GM19455 (cell line): ENCODE data around the gene SUPT5H.
"Not testable (repeated sequence)": the region's sequence is repeated elsewhere in the genome, so short reads cannot be mapped to it uniquely, and the experiment has no call there.

ENCODE experiments used
- ATAC-seq: cut with Tn5 transposase; IDR thresholded peaks from one replicate; pipeline ENCODE4 v1.9.1; 2021; ENCODE audit not compliant: unreplicated experiment

Gene SUPT5H

DNA sequence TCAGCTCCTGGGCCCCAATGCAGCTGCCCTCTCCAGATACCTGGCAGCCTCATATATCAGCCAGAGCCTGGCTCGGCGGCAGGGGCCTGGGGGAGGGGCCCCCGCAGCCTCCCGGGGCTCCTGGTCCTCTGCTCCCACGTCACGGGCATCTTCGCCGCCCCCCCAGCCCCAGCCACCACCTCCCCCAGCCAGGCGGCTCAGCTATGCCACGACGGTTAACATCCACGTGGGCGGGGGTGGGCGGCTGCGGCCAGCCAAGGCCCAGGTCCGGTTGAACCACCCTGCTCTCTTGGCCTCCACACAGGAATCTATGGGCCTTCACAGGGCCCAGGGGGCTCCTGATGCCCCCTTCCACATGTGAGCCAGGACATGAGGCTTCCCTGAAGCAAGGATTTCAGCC, 20.4 kb upstream of the SUPT5H start:
- no peak for ATAC-seq

DNA sequence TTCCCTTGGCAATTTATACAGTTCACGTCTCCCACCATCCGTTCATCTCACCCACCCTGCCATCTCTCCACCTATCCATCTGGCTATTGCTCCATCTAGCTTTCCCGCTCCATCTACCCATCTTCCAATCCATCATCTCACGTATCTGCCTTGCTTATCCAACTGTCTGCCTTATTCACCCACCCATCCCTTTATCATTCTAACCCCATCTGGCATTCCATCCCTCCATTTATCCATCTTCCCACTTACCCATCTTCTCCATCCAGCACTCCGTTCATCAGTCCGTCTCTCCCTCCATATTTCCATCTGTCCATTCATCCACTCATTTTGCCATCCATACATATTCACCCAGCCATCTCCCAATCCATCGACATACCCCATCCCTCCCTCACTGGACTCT, 19.6 kb upstream of the SUPT5H start:
- no peak for ATAC-seq

DNA sequence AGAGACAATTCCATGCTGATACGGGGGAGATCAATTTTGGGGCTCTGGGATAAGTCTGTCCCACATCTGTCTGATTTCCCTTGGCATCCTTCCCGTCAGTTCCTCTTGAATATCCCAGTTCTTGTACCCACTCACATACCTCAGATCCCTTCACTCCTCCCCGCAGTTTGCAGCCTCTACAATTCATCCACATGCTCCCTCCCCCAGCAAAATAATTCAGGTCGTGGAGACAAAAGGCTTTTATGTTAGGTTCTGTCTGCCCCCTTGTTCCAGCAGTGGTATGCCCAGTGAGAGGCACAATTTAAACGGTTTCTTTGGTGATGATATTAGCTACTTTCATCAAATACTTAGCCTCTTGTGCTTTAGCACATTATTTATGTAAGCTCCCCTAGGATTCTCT, 19.2 kb upstream of the SUPT5H start:
- ATAC-seq = no peak

DNA sequence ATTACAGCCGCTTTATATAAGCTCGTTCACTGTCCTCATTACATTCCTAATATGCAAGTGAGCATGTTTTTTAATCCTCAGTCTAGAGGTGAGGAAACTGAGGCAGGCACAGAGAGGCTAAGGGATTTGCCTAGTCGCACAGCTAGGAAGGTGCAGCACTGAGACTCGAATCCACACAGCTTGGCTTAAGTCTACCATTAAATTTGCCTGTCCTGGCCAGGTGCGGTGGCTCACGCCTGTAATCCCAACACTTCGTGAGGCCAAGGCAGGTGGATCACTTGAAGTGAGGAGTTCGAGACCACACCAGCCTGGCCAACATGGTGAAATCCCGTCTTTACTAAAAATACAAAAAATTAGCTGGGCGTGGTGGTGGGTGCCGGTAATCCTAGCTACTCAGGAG, 17.7 kb upstream of the SUPT5H start:
- no peak for ATAC-seq

DNA sequence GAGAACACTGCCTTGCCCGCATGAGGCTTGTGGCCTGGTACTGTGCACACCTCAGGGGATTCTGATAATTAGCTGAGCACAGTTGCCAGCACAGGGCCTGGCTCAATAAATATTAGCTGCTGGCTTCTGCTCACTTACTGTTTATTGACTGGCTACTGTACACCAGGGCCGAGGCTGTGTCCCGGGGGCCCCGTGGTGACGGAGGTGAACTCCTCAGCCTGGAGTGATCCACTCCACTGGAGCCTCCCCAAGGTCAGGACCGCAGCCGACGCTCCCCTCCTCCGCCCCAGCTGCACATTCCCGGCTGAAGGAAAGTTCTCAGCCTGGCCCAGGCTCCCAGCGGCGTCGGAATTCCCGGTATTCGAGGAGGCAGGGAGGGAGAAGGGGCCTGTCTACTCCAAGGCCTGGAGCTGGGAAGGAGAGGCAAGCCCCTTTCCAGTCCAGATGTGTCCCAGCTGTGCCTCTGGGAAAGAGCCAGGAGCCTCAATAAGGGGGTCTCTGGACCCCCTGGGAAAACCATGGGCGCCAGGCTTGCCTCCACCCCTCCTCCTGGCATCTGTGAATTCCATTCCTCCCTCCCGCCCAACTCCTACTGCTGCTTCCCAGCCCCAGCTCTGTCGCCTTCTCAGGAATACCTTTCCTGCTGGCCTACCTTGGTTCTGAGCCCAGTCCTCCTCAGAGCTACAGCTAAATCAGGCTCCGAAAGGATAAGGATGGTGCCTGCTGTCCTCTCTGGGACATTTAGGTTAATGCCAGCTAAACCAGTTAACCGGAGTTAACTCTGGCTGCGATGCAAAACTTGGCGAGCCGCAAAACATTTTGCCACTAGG, 16.9 kb upstream of the SUPT5H start:
- no peak for ATAC-seq

DNA sequence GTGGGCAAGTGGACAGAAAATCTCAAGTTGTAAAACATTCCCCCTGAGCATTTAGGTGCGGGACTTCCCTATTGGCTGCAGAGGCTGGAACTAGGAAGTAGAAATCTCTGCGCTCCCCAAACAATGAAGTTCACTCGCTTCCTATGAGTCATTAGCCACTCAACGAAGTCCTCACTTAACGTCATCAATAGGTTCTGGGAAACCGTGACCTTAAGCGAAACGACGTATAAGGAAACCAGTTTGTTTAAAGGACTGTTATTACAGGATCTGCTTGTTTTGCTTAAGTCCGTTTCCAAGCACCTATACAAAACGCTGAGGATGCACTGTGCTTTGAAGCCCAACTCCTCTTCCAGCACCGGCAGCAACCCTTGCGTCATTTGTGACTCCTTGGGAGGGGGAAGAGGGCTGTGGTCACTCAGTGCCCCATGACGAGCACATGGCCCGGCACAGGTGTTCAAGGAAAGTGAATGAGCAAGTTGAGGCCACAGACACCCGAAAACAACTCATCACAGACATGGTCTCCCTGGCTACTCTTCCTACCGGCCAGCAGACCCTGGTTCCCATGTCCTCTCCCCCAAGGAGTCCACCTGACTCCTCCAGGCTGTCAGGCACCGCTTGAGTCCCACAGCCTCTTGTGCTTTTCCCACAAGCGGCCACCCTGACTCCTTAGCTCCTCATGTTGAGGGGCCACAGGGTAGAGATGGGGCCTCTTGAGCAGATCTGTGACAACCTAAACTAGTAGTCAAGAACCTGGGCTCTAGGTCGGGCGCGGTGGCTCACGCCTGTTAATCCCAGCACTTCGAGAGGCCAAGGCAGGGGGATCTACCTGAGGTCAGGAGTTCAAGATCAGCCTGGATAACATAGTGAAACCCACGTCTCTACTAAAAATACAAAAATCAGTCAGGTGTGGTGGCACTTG, 14.4 kb upstream of the SUPT5H start:
- no peak for ATAC-seq

DNA sequence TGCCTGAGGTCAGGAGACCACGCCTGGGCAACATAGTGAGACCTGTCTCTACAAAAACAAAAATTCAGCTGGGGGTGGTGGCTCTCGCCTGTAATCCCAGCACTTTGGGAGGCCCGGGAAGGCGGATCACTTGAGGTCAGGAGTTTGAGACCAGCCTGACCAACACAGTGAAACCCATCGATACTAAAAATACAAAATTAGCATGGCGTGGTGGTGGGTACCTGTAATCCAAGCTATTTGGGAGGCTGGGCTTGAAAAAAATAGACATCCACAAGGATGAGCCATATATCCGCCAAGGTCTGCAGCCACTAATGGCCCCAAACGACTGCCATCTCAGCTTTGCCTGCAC, 12.7 kb upstream of the SUPT5H start:
- no peak for ATAC-seq

DNA sequence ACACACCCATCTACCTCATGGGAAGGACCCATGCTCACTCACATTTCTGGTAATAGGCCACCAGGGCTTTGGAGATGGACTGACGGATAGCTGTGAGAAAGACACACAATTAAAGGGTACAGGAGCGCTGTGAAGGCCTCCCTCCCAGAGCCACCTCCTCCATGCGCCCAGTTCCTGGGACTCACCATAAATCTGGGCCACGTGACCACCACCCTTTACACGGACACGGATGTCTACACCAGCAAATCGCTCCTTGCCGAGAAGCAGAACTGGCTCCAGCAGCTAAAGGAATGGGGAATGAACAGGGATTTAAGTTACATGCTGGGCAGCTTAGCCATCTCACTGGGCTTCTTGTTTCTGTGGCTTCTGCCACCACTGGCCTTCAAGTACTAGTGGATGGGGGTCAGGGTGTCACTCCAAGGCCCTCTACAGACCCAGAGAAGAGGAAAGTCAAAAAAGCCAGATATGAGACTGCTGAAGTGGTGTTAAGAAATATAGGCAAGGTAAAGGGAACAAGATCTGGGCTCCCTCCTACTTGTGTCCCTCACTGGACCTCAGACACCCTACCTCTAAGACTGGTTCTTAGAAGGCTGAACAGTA, 11.8 kb upstream of the SUPT5H start:
- ATAC-seq = no peak

DNA sequence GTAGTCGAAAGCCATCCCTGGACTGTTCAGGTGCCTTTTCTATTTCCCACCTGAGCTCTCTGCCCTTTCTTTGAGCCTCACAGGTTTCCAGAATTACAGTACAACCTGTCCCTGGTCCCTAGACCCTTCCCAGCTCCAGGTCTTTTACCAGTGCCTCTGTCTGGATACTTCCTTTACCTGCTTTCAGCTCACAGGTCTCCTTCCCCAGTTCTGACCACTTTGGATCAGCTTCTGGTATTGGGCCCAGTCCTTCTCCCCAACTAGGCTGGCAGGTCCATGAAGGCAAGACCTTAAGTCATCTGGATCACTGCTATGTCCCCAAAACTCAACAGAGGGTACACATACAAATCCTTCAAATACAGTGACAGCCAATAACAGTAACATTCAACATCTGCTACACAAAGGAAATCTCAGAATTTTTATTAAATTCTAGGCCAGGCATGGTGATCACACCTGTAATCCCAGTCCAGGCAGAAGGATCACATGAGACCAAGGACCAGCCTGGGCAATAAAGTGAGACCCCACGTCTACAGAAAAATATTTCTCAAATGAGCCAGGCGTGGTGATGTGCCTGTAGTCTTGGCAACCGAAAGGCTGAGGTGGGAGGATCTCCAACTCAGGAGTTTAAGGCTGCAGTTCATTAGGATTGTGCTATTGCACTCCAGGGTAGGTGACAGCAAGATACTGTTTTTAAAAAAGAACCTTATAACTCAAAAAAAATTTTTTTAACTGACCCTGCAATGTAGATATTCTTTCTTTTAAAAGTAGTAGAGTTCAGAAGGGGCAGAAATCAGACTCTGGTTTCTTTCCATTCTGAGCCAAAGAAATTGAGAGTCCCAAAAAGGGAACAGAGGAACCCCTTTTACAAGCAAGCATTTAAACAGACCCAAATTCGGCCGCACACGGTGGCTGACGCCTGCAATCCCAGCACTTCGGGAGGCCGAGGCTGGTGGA, 11.0 kb upstream of the SUPT5H start:
- ATAC-seq = no peak

DNA sequence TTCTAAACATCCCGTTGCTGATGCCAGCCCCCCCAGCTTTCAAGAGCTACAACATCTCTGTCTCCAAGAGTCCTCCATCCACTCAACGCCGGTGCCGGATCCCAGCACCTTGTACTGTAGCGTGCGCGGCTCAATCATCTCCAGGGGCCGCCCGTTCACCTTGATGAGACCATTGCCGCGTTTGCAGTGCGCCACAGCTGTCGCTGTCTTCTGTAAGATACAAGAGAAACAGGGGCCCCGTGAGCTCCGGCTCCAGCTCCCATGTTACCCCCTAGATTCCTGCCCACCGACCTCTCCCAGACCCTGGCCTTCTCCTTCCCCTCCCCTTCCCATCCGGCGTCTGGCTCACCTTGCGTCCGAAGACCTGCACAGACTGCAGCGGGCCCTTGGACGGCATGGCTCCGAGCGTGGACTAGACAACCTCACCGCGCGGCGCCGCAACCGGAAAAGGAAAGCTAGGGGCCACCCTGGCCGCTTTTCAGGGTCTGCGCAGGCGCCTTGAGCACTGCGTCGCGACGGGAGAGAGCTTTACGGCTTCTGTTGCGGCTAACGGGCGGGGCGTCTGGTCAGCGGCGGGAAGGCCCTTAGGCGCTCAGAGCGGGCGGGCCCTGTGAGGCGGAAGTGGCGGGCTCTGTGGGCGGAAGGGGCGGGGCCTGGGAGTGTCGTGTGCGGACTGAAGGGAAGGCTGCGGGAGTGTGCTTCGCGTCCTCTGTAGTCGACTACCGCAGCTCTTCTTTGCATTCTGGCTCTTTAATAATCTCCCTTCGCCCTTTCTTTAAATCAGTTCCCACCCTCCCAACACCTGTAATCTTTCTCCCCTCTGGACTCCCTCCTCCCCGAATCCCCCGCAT, 9.7 kb upstream of the SUPT5H start, which contains the start of gene RPS16:
Gene RPS16 (minus strand): TSS at position 451 of the 851 bp plus-strand sequence. CDS start 54 bp downstream, at position 397.
- ATAC-seq = peak; percentile 76

DNA sequence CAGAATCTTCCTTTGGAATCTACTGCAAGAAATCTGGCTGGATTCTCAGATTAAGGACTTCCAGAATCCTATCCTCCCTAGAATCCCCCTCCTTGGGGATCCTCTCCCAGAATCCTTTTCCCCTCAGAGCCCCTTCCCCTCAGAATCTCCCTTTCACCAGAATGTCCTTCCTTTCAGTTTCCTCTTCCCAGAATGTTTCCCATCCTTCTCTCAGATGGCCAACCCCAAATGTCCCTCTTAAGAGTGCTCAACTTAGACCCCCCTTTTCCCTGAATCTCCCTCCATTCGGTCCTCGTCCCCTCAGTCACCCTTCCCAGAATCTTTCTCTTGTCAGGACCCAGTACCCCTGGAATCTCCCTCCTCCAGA, 9.0 kb upstream of the SUPT5H start:
- no peak for ATAC-seq

DNA sequence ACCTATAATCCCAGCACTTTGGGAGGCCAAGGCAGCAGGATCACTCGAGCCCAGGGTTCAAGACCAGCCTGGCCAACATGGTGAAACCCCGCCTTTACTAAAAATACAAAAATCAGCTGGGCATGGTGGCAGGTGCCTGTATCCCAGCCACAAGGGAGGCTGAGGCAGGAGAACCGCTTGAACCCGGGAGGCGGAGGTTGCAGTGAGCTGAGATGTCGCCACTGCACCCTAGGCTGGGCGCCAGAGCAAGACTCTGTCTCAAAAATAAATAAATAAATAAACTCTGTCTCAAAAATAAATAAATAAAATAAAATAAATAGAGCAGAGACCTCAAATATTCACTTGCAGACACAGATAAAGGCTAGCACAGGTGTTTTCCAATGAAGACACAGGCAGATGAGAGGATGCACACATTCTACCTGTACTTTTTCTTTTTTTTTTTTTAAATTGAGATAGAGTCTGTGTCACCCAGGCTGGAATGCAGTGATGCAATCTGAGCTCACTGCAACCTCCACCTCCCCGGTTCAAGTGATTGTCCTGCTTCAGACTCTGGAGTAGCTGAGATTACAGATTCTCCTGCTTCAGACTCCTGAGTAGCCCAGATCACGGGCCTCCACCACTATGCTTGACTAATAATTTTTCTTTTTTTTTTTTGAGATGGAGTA, 7.0 kb upstream of the SUPT5H start:
- no peak for ATAC-seq

DNA sequence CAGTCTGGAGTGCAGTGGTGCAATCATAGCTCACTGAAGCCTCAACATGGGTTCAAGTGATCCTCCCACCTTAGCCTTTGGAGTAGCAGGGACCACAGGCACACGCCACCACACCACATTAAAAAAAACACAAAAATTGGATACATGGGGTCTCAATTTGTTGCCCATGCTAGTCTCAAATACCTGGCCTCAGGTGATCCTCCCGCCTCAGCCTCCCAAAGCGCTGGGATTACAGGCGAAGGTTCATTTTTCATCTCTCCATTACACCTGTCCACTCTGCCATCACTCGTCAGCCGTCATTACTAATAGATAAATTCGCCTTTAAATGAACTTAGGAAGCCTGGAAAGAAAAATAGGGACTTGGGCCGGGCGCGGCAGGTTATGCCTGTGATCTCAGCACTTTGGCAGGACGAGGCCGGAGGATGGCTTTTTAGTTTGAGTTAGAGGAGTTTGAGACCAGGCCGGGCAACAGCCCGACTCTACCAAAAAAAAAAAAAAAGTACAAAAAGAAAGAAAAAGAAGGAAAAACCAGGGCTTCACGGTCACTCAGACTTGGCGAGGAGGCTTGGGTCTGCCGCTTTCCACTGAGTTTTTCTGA, 685 bp upstream of the SUPT5H start:
- ATAC-seq = no peak

DNA sequence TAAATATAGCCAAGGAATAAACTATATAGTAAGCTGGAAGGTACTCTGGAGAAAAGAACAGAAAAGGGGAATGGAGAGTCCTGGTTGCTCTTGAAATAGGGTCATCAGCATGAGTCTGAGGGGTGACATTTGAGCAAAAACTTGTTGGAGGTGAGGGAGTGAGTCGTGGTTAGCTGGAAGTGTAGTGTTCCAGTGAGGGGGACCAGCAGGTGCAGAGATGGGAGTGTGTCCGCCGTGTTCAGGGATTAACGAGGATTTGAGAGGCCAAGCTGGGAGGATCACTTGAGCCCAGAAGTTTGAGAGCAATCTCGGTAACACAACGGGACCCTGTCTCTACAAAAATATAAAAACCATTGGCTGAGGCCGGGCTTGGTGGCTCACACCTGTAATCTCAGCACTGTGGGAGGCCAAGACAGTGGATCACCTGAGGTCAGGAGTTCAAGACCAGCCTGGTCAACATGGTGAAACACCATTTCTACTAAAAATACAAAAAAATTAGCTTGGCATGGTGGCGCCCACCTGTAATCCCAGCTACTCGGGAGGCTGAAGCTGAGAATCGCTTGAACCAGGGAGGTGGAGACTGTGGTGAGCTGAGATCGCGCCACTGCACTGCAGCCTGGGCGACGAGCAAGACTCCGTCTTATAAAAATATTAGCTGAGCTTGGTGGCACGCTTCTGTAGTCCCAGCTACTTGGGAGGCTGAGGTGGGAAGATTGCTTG, 1.1 kb downstream of the SUPT5H start:
- no peak for ATAC-seq

DNA sequence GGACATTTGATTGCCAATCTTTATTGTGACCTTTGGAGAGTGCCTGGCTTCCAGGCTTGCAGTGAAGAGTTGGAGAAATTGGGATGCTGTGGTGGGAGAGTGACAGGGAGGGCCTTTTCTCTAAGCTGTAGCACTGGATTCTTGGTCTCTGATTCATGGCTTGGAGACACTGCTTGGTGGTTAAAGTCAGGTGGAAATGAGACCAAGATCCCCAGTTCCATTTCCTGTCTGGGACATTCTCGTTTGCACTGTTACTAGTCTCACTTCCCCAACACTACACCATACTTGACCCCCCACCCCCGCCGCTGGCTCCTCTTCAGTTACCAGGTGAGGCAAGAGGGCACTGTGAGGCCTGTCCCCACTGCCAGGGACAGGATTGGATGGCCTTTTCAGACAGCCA, 2.9 kb downstream of the SUPT5H start:
- no peak for ATAC-seq

DNA sequence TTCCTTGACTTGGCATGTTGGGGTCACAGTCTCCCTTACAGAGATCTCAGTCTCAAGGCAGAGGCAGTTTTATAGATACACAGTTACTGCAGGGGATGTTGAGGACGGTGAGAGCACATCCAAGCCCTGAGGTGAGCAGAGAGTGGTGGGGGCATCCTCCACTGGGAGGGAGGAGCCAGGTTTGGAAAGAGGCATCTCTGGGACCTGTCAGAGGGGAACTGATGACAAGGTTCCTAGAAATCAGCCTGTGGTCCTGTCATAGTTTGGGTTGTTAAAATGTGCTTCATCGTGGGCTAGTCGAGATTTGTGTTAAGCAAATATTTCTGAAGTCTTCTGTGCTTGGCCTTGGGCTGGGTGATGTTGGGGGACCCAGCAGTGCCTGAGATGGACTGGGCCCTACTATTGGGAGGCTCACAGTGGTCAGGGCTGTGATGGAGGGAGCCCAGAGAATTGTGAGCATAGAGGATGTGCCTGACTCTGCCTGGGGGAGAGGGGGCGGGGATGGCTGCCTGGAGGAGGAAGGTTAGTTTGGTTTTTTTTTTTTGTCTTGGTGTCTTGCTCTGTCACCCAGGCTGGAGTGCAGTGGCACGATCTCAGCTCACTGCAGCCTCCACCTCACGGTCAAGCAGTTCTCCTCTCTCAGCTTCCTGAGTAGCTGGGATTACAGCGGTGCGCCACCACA, 3.9 kb downstream of the SUPT5H start:
- no peak for ATAC-seq

DNA sequence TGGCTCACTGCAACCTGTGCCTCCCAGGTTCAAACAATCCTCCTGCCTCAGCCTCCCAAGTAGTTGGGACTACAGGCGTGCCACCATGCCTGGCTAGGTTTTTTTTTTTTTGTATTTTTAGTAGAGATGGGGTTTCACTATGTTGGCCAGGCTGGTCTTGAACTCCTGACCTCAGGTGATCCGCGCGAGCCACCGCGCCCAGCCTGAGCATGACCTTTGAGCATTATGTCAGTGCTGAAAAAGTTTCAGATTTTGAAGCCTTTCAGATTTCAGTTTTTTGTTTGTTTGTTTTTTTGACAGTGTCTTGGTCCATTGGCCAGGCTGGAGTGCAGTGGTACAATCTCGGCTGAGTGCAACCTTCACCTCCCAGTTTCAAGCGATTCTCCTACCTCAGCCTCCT, 5.9 kb downstream of the SUPT5H start:
- ATAC-seq = not testable (repeated sequence)

DNA sequence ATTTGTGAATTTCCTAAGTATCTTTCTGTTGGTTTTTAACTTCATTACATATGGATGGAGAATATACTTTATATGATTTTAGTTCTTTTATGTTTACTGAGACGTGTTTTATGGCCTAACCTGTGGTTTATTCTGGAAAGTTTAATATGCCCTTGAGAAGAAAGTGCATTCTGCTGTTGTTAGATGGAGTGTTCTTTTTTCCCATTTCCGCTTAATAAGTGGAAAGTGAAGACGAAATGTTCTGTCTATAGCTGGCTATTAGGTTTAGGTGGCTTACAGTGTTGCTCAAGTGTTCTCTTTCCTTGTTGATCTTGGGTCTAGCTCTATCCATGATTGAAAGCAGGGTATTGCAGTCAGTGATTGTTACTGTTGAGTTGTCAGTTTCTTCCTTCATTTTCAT, 18.0 kb downstream of the SUPT5H start:
- no peak for ATAC-seq
